A549 (cell line): ENCODE measurements around the gene AKT1S1. TPM values are rescaled to one million over a fixed set of nuclear protein-coding genes. Genes with fewer than 3 reads are reported as not detected.

Experiments
- BCL3 ChIP-seq: fragments of >200 bp; sonication (Bioruptor Twin); formaldehyde crosslinking; IDR thresholded peaks from 3 replicates; pipeline ENCODE4 v1.6.1; 2016
- CTCF ChIP-seq: fragments of >200 bp; sonication (Bioruptor Twin); formaldehyde crosslinking; IDR thresholded peaks from 3 replicates; pipeline ENCODE4 v1.5.1; 2016
- EHF ChIP-seq: fragments of 250-450 bp; sonication (Bioruptor Pico); IDR thresholded peaks from 2 replicates; pipeline ENCODE4 v1.5.0; 2020; ENCODE audit warnings: mild to moderate bottlenecking
- ESRRA ChIP-seq: fragments of 150-350 bp; IDR thresholded peaks from 2 replicates; pipeline ENCODE4 v1.6.1; 2014; ENCODE audit warnings: mild to moderate bottlenecking, low read length, borderline replicate concordance
- FOXS1 ChIP-seq: fragments of 250-450 bp; sonication (Bioruptor Pico); IDR thresholded peaks from 2 replicates; pipeline ENCODE4 v1.5.0; 2020; ENCODE audit warnings: mild to moderate bottlenecking, moderate library complexity
- HDAC2 ChIP-seq: fragments of 200-600 bp; sonication (generic); IDR thresholded peaks from 2 replicates; pipeline ENCODE4 v1.6.1; 2016
- HEYL ChIP-seq: fragments of 250-450 bp; sonication (Bioruptor Pico); IDR thresholded peaks from 2 replicates; pipeline ENCODE4 v1.8.0; 2021; ENCODE audit warnings: mild to moderate bottlenecking, moderate library complexity
- HOXB5 ChIP-seq: fragments of 250-450 bp; sonication (Bioruptor Pico); IDR thresholded peaks from 2 replicates; pipeline ENCODE4 v1.5.0; 2020; ENCODE audit warnings: mild to moderate bottlenecking, moderate library complexity
- JUNB ChIP-seq: fragments of >200 bp; sonication (Bioruptor Twin); formaldehyde crosslinking; IDR thresholded peaks from 2 replicates; pipeline ENCODE4 v1.6.1; 2016
- KDM1A ChIP-seq: fragments of 200-600 bp; sonication (generic); IDR thresholded peaks from 2 replicates; pipeline ENCODE4 v1.6.1; 2016; ENCODE audit warnings: low read depth, mild to moderate bottlenecking
- MAZ ChIP-seq: fragments of 150-350 bp; IDR thresholded peaks from 2 replicates; pipeline ENCODE4 v1.6.1; 2014; ENCODE audit warnings: antibody characterized with exemption, low read depth, low read length, borderline replicate concordance
- MYC ChIP-seq: IDR thresholded peaks from 2 replicates; pipeline ENCODE4 v1.6.1; 2012; ENCODE audit warnings: mild to moderate bottlenecking, inconsistent platforms, low read length, improper control_type of control experiment, borderline replicate concordance
- NFE2L2 ChIP-seq: fragments of 150-350 bp; conservative IDR thresholded peaks from 2 replicates; pipeline ENCODE4 v1.6.1; 2014; ENCODE audit warnings: low read length
- PHF8 ChIP-seq: fragments of 200-600 bp; sonication (generic); IDR thresholded peaks from 2 replicates; pipeline ENCODE4 v1.6.1; 2016; ENCODE audit warnings: low read depth, mild to moderate bottlenecking, antibody characterized with exemption, moderate library complexity, borderline replicate concordance
- POLR2A ChIP-seq: IDR thresholded peaks from 2 replicates; pipeline ENCODE4 v1.6.1; 2012; ENCODE audit warnings: mild to moderate bottlenecking, low read length
- RARB ChIP-seq: fragments of 250-450 bp; sonication (Bioruptor Pico); IDR thresholded peaks from 2 replicates; pipeline ENCODE4 v1.8.0; 2021; ENCODE audit warnings: mild to moderate bottlenecking, moderate library complexity
- REST ChIP-seq: fragments of 200-600 bp; sonication (generic); IDR thresholded peaks from 2 replicates; pipeline ENCODE4 v1.6.1; 2016; ENCODE audit warnings: antibody characterized with exemption, mild to moderate bottlenecking, moderate library complexity
- SMC3 ChIP-seq: fragments of >200 bp; sonication (Bioruptor Twin); formaldehyde crosslinking; IDR thresholded peaks from 3 replicates; pipeline ENCODE4 v1.6.1; 2018; ENCODE audit warnings: inconsistent platforms
- SREBF2 ChIP-seq: fragments of 450-650 bp; IDR thresholded peaks from 2 replicates; pipeline ENCODE4 v1.6.1; 2014; ENCODE audit warnings: mild to moderate bottlenecking, moderate library complexity
- TFCP2L1 ChIP-seq: fragments of 250-450 bp; sonication (Bioruptor Pico); IDR thresholded peaks from 2 replicates; pipeline ENCODE4 v1.5.0; 2021; ENCODE audit warnings: mild to moderate bottlenecking
- ZC3H11A ChIP-seq: fragments of 450-650 bp; IDR thresholded peaks from 2 replicates; pipeline ENCODE4 v1.6.1; 2014; ENCODE audit warnings: antibody characterized with exemption, mild to moderate bottlenecking
- ZFP36 ChIP-seq: fragments of 450-650 bp; IDR thresholded peaks from 2 replicates; pipeline ENCODE4 v1.6.1; 2014; ENCODE audit warnings: borderline replicate concordance; ENCODE audit not compliant: partially characterized antibody
- ZSCAN20 ChIP-seq: fragments of 250-450 bp; sonication (Bioruptor Pico); IDR thresholded peaks from 2 replicates; pipeline ENCODE4 v1.8.0; 2022; ENCODE audit warnings: mild to moderate bottlenecking, moderate library complexity
- polyA plus RNA-seq, 4 experiments: library from polyadenylated mRNA; depleted of rRNA in 3 of 4; stranded (reverse); fragments of >200 nt; fragmentation: RNase III in 1 of 4; extraction: RNeasy Plus Mini Kit Qiagen cat#74134 plus additional on column Dnase treatment in 1 of 4; gene quantifications; 2 replicates in 3 of 4; 3 replicates in 1 of 4; pipeline ENCODE4 v1.2.3, GENCODE V29; 2011 to 2017

The AKT1S1 gene
- polyA plus RNA-seq, 2 of the 4 experiments (the other 2 are of a cell fraction): 39.2 to 75.9 TPM

GRCh38 chr19:49889687-49890348 is 12.7 kb upstream of the AKT1S1 start (continued):
- TF ChIP-seq REST (no peak), RARB (CRISPR knock-in tag) (no peak), ZSCAN20 (CRISPR knock-in tag) (no peak), MYC (peak; percentile 99), KDM1A (no peak), SREBF2 (no peak), CTCF (peak; percentile 88), FOXS1 (CRISPR knock-in tag) (0 out of 2 replicates have a peak, but pooled peaks have one; percentile 47), PHF8 (no peak), POLR2A (no peak), HEYL (CRISPR knock-in tag) (no peak), HDAC2 (no peak), SMC3 (peak; percentile 57; the same call in 2 of the 3 replicates), ZFP36 (no peak), MAZ (no peak), NFE2L2 (no peak), EHF (CRISPR knock-in tag) (peak; percentile 42; the same call in 1 of the 2 replicates), BCL3 (no peak), HOXB5 (no peak; the same call in 1 of the 2 replicates), ESRRA (no peak), JUNB (no peak), TFCP2L1 (CRISPR knock-in tag) (0 out of 2 replicates have a peak, but pooled peaks have one; percentile 14), ZC3H11A (no peak)
- TF ChIP-seq, all 56 proteins: peak for 19
